Measurements from ENCODE around the gene GPR61. TPM values are rescaled to one million over a fixed set of nuclear protein-coding genes. Genes with fewer than 3 reads are reported as not detected.

GPR61 gene
- total RNA-seq, 2 experiments from 2014 or later = 0.34 TPM; not detected in 1

GRCh38 chr1:109535971-109536491, 3.6 kb upstream of the GPR61 start:
- Mint-ChIP-seq H3K9me3 (ENCODE audit: low read depth) (no peaks in the 10 kb centered on the region), H3K27ac (no peak overlapping the region), H3K4me1 (peaks cover 18% of the 10 kb centered on the region), H3K27me3 (no peaks in the 10 kb centered on the region), H3K4me3 (no peak overlapping the region), H3K36me3 (ENCODE audit: low read depth) (no peaks in the 10 kb centered on the region)
- POLR2A ChIA-PET = no interaction called here
- no peak for ATAC-seq
- CTCF ChIA-PET = interaction anchor here (0.6 to 21.9 kb wide), 4 partner anchors 10 to 72 kb away, joined by 3 to 864 read pairs (median 9); partner anchors contain the start of genes AMIGO1 and CYB561D1
- DNase-seq = no peak
- intact Hi-C loops (cut with DNase I, micrococcal nuclease) = no loop called here

DNA sequence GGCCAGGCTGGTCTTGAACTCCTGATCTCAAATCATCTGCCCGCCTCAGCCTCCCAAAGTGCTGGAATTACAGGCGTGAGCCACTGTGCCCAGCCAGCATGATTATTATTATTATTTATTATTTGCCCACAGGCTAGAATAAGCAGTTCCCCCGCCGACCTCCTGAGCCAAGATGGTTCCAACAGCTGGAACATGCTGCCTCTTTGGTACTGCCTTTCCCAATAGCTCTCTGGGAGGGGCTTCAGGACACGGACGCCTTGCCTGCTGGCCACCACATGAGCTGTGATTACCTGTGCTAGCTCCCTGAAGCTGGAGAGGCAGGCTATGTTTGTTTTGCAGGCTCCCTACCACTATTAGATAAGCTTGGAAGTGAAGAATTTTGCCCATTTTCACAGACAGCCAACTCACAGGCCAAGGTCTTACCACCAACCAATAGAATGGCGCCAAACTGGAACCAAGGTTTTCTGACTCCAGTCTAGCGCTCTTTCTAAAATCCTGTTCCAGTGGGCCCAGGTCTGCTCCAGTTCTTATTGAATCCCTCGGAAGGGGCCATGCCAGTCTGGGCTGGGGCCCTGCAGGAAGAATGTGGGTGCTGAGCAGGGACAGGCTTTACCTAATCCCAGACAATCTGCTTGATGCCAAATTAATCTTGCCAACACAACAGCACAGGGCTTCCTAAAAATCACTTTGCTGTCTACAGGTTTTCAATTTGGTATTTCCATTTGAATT, 2.1 kb upstream of the GPR61 start:
- no peak overlapping the region for H3K27ac Mint-ChIP-seq
- ChIA-PET POLR2A (interaction anchor here (0.7 kb wide), 1 partner anchor 112 kb away, joined by 3 read pairs; no protein-coding TSS in a partner anchor), CTCF (interaction anchor here (0.8 to 21.9 kb wide), 6 partner anchors 8 to 139 kb away, joined by 3 to 864 read pairs (median 4); partner anchors contain the start of genes AMIGO1, ATXN7L2 and CYB561D1)
- H3K9me3 Mint-ChIP-seq (ENCODE audit: low read depth) = no peaks in the 10 kb centered on the region
- H3K4me3 Mint-ChIP-seq = no peak overlapping the region
- intact Hi-C loops (cut with DNase I, micrococcal nuclease) = no loop called here
- no peak for DNase-seq
- H3K27me3 Mint-ChIP-seq = no peaks in the 10 kb centered on the region
- ATAC-seq = no peak
- peaks cover 2% of the 10 kb centered on the region for H3K4me1 Mint-ChIP-seq
- H3K36me3 Mint-ChIP-seq (ENCODE audit: low read depth) = no peaks in the 10 kb centered on the region

DNA sequence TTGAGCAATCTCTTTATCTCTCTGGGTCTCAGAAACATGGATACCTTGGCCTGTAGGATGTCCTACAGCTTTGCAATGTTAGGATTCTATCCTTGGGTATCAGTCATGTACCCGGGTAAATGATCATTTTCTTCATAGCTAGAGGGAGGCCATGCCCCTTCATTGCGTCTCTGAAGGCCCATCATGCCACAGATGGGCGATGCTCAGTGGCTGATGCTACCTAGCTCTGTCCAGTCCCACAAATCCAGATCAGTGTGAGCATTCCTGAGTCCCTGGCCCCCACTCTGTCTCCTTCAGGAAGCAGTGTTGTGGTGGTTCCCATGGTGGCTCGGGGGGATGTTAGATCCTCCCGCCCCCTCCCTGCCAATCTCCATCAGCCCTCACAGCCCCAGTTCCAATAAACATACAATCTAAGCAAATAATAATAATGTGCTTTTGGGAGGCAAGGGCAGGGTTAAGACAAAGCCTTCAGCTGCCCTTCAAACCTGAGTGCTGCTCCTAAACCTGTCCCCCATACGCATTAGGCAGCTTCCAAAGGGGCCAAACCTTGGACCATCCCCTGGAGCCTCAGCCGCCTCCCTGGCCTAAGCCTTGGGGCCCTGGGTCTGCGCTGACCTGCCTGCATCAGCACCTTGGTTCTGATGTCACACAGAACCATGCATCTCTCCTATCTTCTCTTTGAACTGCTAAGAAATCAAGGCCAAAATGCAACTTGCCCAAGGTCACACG, 681 bp upstream of the GPR61 start:
- H3K4me1 Mint-ChIP-seq = no peaks in the 10 kb centered on the region
- H3K36me3 Mint-ChIP-seq (ENCODE audit: low read depth) = no peaks in the 10 kb centered on the region
- ATAC-seq (no peak), DNase-seq (no peak)
- H3K4me3 Mint-ChIP-seq = no peak overlapping the region
- POLR2A ChIA-PET = no interaction called here
- intact Hi-C loops (cut with DNase I, micrococcal nuclease) = no loop called here
- no peaks in the 10 kb centered on the region for H3K9me3 Mint-ChIP-seq (ENCODE audit: low read depth)
- H3K27ac Mint-ChIP-seq = no peak overlapping the region
- CTCF ChIA-PET = interaction anchor here (0.7 to 21.9 kb wide), 9 partner anchors 7 to 149 kb away, joined by 3 to 864 read pairs (median 3); partner anchors contain the start of genes AMIGO1, ATXN7L2, CYB561D1 and GNAI3
- H3K27me3 Mint-ChIP-seq = no peaks in the 10 kb centered on the region

DNA sequence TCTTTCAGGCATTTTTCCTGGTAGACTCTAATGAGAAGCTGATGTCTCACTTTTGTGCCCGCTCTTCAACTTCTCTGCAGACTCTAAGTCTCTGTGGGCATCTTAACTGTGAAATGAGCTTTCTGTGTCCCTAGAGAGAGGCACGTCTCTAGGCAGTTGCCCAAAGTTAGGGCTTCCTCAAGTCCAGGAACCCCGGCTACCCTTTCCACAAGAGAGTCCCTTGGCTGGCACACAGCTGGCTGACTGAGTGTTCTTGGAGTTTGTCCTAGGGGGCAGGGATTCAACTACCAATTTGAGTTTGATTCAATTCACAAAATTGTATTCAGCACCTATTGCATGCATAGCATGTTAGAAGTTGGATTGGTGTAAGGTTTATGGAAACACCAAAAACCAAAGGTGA, 1.4 kb downstream of the GPR61 start:
- no peak for ATAC-seq
- H3K4me1 Mint-ChIP-seq = peaks cover under 1% of the 10 kb centered on the region
- ChIA-PET POLR2A (no interaction called here), CTCF (interaction anchor here (0.6 to 21.9 kb wide), 8 partner anchors 9 to 443 kb away, joined by 3 to 864 read pairs (median 3); partner anchors contain the start of genes AHCYL1, AMIGO1 and CYB561D1)
- no peak overlapping the region for H3K4me3 Mint-ChIP-seq
- H3K27ac Mint-ChIP-seq = no peak overlapping the region
- intact Hi-C loops (cut with DNase I, micrococcal nuclease) = no loop called here
- H3K9me3 Mint-ChIP-seq (ENCODE audit: low read depth) = no peaks in the 10 kb centered on the region
- DNase-seq = no peak
- H3K36me3 Mint-ChIP-seq (ENCODE audit: low read depth) = no peaks in the 10 kb centered on the region
- H3K27me3 Mint-ChIP-seq = no peaks in the 10 kb centered on the region

- ATAC-seq (no peak), DNase-seq (no peak)
- no peaks in the 10 kb centered on the region for H3K27me3 Mint-ChIP-seq
- no peak overlapping the region for H3K27ac Mint-ChIP-seq
- H3K4me1 Mint-ChIP-seq = peaks cover 16% of the 10 kb centered on the region
- H3K4me3 Mint-ChIP-seq = no peak overlapping the region
- H3K36me3 Mint-ChIP-seq (ENCODE audit: low read depth) = no peaks in the 10 kb centered on the region
- H3K9me3 Mint-ChIP-seq (ENCODE audit: low read depth) = no peaks in the 10 kb centered on the region
- intact Hi-C loops (cut with DNase I, micrococcal nuclease) = no loop called here
- ChIA-PET POLR2A (no interaction called here), CTCF (interaction anchor here (0.8 to 21.9 kb wide), 4 partner anchors 10 to 337 kb away, joined by 4 to 864 read pairs (median 108); partner anchors contain the start of genes AMIGO1 and CYB561D1)
These were observed 3.0 kb downstream of the GPR61 start for GRCh38 chr1:109542657-109543056.

DNA sequence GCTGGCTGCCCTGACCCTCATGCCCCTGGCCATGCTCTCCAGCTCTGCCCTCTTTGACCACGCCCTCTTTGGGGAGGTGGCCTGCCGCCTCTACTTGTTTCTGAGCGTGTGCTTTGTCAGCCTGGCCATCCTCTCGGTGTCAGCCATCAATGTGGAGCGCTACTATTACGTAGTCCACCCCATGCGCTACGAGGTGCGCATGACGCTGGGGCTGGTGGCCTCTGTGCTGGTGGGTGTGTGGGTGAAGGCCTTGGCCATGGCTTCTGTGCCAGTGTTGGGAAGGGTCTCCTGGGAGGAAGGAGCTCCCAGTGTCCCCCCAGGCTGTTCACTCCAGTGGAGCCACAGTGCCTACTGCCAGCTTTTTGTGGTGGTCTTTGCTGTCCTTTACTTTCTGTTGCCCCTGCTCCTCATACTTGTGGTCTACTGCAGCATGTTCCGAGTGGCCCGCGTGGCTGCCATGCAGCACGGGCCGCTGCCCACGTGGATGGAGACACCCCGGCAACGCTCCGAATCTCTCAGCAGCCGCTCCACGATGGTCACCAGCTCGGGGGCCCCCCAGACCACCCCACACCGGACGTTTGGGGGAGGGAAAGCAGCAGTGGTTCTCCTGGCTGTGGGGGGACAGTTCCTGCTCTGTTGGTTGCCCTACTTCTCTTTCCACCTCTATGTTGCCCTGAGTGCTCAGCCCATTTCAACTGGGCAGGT, 3.8 kb downstream of the GPR61 start:
- H3K4me3 Mint-ChIP-seq = no peak overlapping the region
- CTCF ChIA-PET = interaction anchor here (0.6 to 21.9 kb wide), 12 partner anchors 11 to 337 kb away, joined by 3 to 864 read pairs (median 6); partner anchors contain the start of genes AMIGO1 and CYB561D1
- DNase-seq (no peak), ATAC-seq (no peak)
- H3K36me3 Mint-ChIP-seq (ENCODE audit: low read depth) = no peaks in the 10 kb centered on the region
- POLR2A ChIA-PET = no interaction called here
- H3K27me3 Mint-ChIP-seq = no peaks in the 10 kb centered on the region
- H3K4me1 Mint-ChIP-seq = peaks cover 17% of the 10 kb centered on the region
- H3K9me3 Mint-ChIP-seq (ENCODE audit: low read depth) = no peaks in the 10 kb centered on the region
- intact Hi-C loops (cut with DNase I, micrococcal nuclease) = no loop called here
- no peak overlapping the region for H3K27ac Mint-ChIP-seq

DNA sequence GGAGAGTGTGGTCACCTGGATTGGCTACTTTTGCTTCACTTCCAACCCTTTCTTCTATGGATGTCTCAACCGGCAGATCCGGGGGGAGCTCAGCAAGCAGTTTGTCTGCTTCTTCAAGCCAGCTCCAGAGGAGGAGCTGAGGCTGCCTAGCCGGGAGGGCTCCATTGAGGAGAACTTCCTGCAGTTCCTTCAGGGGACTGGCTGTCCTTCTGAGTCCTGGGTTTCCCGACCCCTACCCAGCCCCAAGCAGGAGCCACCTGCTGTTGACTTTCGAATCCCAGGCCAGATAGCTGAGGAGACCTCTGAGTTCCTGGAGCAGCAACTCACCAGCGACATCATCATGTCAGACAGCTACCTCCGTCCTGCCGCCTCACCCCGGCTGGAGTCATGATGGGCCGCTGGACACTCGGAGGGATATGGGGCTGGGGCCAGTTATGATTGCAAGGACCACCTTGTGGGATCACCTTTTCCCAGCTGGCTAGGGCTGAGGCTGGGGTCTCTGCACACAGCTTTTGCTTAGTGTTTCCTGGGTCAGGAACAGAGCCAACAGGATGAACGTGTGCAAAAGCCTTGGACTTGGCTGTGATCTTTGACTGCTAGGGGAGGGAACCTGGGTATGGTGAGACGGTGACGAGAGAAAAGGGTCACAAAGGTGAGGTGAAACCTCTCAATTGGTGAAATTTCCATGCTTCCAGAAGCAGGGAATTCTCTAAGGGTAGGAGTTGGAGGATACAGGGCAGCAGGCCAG, 4.5 kb downstream of the GPR61 start:
- H3K9me3 Mint-ChIP-seq (ENCODE audit: low read depth) = no peaks in the 10 kb centered on the region
- intact Hi-C loops (cut with DNase I, micrococcal nuclease) = no loop called here
- CTCF ChIA-PET = interaction anchor here (0.6 to 9.3 kb wide), 14 partner anchors 13 to 480 kb away, joined by 3 to 190 read pairs (median 4); partner anchors contain the start of gene GSTM1

GRCh38 chr1:109546311-109547109, 6.8 kb downstream of the GPR61 start:
- intact Hi-C loops (cut with DNase I, micrococcal nuclease) = loop anchor here (1.0 to 5.0 kb wide), 10 partner anchors 54 to 454 kb away; partner anchors contain the start of genes GSTM1 (in 2 of the 2), CYB561D1 (in 1 of the 2), GSTM4 (in 1 of the 2) and PSRC1 (in 1 of the 2)
- Mint-ChIP-seq H3K4me3 (peak overlapping the region; percentile 99), H3K36me3 (ENCODE audit: low read depth) (no peaks in the 10 kb centered on the region), H3K27me3 (no peaks in the 10 kb centered on the region), H3K27ac (peak overlapping the region; percentile 96), H3K9me3 (ENCODE audit: low read depth) (no peaks in the 10 kb centered on the region), H3K4me1 (peaks cover 40% of the 10 kb centered on the region)
- peak; percentile 95 for DNase-seq
- peak; percentile 55 for ATAC-seq
- POLR2A ChIA-PET = interaction anchor here (0.7 to 1.4 kb wide), 5 partner anchors 73 to 121 kb away, joined by 3 to 10 read pairs (median 4); partner anchors contain the start of genes AMPD2 and GNAT2
- CTCF ChIA-PET = interaction anchor here (0.6 to 9.3 kb wide), 49 partner anchors 8 to 963 kb away, joined by 3 to 190 read pairs (median 4); partner anchors contain the start of genes AHCYL1, AMIGO1, AMPD2 and CYB561D1

More for the DNA sequence above, 4.5 kb downstream of the GPR61 start:
- ATAC-seq = no peak
- Mint-ChIP-seq H3K4me1 (peaks cover 20% of the 10 kb centered on the region), H3K27ac (no peak overlapping the region), H3K36me3 (ENCODE audit: low read depth) (no peaks in the 10 kb centered on the region), H3K27me3 (no peaks in the 10 kb centered on the region), H3K4me3 (no peak overlapping the region)
- DNase-seq = no peak
- POLR2A ChIA-PET = interaction anchor here (0.6 kb wide), 1 partner anchor 209 kb away, joined by 3 read pairs; no protein-coding TSS in a partner anchor

DNA sequence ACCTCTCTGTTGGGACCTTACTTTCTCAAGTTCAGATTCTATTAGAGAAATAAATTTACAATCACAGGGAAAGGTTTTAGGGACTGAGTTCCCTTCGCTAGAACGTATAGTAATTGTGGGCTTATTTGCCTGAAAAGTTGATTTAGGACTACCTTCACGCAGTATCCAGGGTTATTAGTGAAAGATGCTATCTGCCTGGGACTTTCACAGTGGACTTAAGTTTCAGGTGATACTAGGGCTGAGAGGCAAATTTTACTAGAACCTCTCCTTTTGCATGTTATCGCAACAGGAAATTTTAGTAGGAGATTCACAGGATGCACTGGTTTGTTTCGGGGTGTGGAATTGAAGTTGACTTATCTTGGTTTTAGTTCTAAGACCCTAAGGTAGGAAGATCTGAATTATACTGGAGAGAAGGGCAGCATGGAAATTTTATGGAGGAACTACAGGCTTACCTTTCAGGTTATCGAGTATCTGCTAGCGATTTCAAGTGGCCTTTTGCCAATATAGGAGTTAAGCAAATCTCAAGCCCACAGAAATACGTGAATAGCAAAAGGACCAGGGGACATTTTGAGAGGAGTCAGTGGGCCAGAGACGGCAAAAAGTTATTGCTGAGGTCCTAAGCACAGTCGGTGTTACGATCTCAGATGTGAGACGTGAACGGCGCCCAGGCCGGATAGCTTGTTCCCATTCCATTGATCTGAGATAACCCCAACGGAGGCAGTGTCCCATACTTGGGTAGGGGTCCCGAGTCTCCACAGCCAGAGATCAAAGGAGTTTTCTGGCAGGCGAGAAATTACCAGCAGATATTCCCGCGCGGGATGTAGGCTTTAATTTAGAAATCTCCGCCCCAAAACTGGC, 8.0 kb downstream of the GPR61 start:
- no peaks in the 10 kb centered on the region for H3K9me3 Mint-ChIP-seq (ENCODE audit: low read depth)
- POLR2A ChIA-PET = interaction anchor here (0.5 to 2.2 kb wide), 14 partner anchors 12 to 487 kb away, joined by 3 to 13 read pairs (median 4); partner anchors contain the start of genes AHCYL1, AMPD2, GNAT2 and GSTM1
- CTCF ChIA-PET = interaction anchor here (0.7 to 9.3 kb wide), 25 partner anchors 9 to 448 kb away, joined by 3 to 190 read pairs (median 7); partner anchors contain the start of genes AHCYL1, AMPD2, CYB561D1 and GNAT2
- intact Hi-C loops (cut with DNase I, micrococcal nuclease) = loop anchor here (1.0 to 5.0 kb wide), 14 partner anchors 53 to 792 kb away; partner anchors contain the start of genes AHCYL1 (in 2 of the 2), CYB561D1 (in 2 of the 2), ATXN7L2 (in 1 of the 2) and PSMA5 (in 1 of the 2)
- H3K4me3 Mint-ChIP-seq = peak overlapping the region; percentile 99
- no peaks in the 10 kb centered on the region for H3K36me3 Mint-ChIP-seq (ENCODE audit: low read depth)
- H3K27ac Mint-ChIP-seq = peak overlapping the region; percentile 96
- DNase-seq = peak; percentile 52
- H3K4me1 Mint-ChIP-seq = peaks cover 44% of the 10 kb centered on the region
- ATAC-seq = peak; percentile 32
- no peaks in the 10 kb centered on the region for H3K27me3 Mint-ChIP-seq
